GM19099 (cell line): ENCODE measurements around the gene CERK.

ENCODE experiments used
- POLR2A ChIP-seq: IDR thresholded peaks from 3 replicates; pipeline ENCODE4 v1.6.1; 2011; ENCODE audit warnings: low read depth; ENCODE audit not compliant: insufficient read length; ENCODE audit errors: extremely low read depth

Gene CERK

GRCh38 chr22:46673205-46673604 is 64.8 kb downstream of the CERK start:
- TF ChIP-seq POLR2A = no peak

GRCh38 chr22:46672731-46673130 is 65.3 kb downstream of the CERK start:
- TF ChIP-seq POLR2A = no peak

GRCh38 chr22:46671824-46672432 is 66.1 kb downstream of the CERK start:
- TF ChIP-seq POLR2A = no peak

- TF ChIP-seq POLR2A = no peak
Observed at GRCh38 chr22:46669201-46669600, 68.9 kb downstream of the CERK start.

- TF ChIP-seq POLR2A = no peak
Observed at GRCh38 chr22:46668116-46668515, 69.9 kb downstream of the CERK start.

- TF ChIP-seq POLR2A = no peak
Observed at GRCh38 chr22:46667245-46667623, 70.8 kb downstream of the CERK start.

- TF ChIP-seq POLR2A = no peak
Observed at GRCh38 chr22:46666577-46667244, 71.3 kb downstream of the CERK start.

GRCh38 chr22:46665751-46666280 is 72.2 kb downstream of the CERK start:
- TF ChIP-seq POLR2A = no peak

GRCh38 chr22:46665151-46665695 is 72.8 kb downstream of the CERK start:
- TF ChIP-seq POLR2A = no peak

- no peak for TF ChIP-seq POLR2A
Observed at GRCh38 chr22:46664301-46664855, 73.7 kb downstream of the CERK start.

- no peak for TF ChIP-seq POLR2A
Observed at GRCh38 chr22:46663436-46664100, 74.5 kb downstream of the CERK start.

GRCh38 chr22:46663001-46663400 is 75.1 kb downstream of the CERK start:
- TF ChIP-seq POLR2A = no peak

- TF ChIP-seq POLR2A = no peak
Observed at GRCh38 chr22:46662226-46662625, 75.8 kb downstream of the CERK start.

- no peak for TF ChIP-seq POLR2A
Observed at GRCh38 chr22:46661221-46661851, 76.7 kb downstream of the CERK start.
